CD14-positive monocyte (primary cell): ENCODE results near the gene MSANTD1. TPM values are rescaled to one million over a fixed set of nuclear protein-coding genes. Genes with fewer than 3 reads are reported as not detected.

Experiments used
- DNase-seq, 3 donors: peaks; one replicate each; pipeline ENCODE4 v3.0.0-alpha.2; 2011 to 2022
- H2AFZ ChIP-seq: 2 replicates; pipeline ENCODE4 v1.6.0; 2012; ENCODE audit warnings: mild to moderate bottlenecking, low read depth, low read length, inconsistent platforms; ENCODE audit not compliant: insufficient read depth, poor library complexity, severe bottlenecking
- H3K27ac ChIP-seq, 2 donors: 1 replicate in 1 of 2; 2 replicates in 1 of 2; pipeline ENCODE4 v1.5.1; 2012 to 2013; ENCODE audit warnings: low read length in 2 of 2, control low read depth in 1 of 2, inconsistent platforms in 1 of 2, low read depth in 1 of 2, mild to moderate bottlenecking in 1 of 2
- H3K27me3 ChIP-seq, 2 donors: one replicate each; pipeline versions ENCODE4 v1.6.0 to v1.6.1; 2011 to 2013; ENCODE audit warnings: low read length in 2 of 2; ENCODE audit not compliant: control insufficient read depth in 2 of 2, insufficient read depth in 2 of 2
- H3K36me3 ChIP-seq, 2 donors: replicated peaks in 1 of 2; 1 replicate in 1 of 2; 2 replicates in 1 of 2; pipeline versions ENCODE4 v1.5.1 to v1.6.1; 2012 to 2013; ENCODE audit warnings: low read length in 2 of 2, control low read depth in 1 of 2, inconsistent platforms in 1 of 2, mild to moderate bottlenecking in 1 of 2; ENCODE audit not compliant: insufficient read depth in 2 of 2, control insufficient read depth in 1 of 2
- H3K4me1 ChIP-seq, 2 donors: 1 replicate in 1 of 2; 2 replicates in 1 of 2; pipeline versions ENCODE4 v1.5.1 to v1.6.1; 2012 to 2013; ENCODE audit warnings: low read length in 2 of 2, control low read depth in 1 of 2, inconsistent platforms in 1 of 2, mild to moderate bottlenecking in 1 of 2, moderate library complexity in 1 of 2; ENCODE audit not compliant: insufficient read depth in 2 of 2, control insufficient read depth in 1 of 2
- H3K4me2 ChIP-seq: replicated peaks from 2 replicates; pipeline ENCODE3; 2012; ENCODE audit warnings: low read length, moderate library complexity, mild to moderate bottlenecking; ENCODE audit not compliant: poor library complexity, severe bottlenecking; ENCODE audit errors: extremely low read depth
- H3K4me3 ChIP-seq, 3 experiments: fragments of 200-600 bp in 1 of 3; sonication (generic) in 1 of 3; replicated peaks in 1 of 3; 1 replicate in 2 of 3; 2 replicates in 1 of 3; pipeline ENCODE4 v1.5.1; 2011 to 2013; ENCODE audit warnings: low read length in 3 of 3, mild to moderate bottlenecking in 3 of 3, control low read depth in 2 of 3, low read depth in 2 of 3, inconsistent platforms in 1 of 3, moderate library complexity in 1 of 3
- H3K79me2 ChIP-seq: 2 replicates; pipeline ENCODE4 v1.6.0; 2012; ENCODE audit warnings: mild to moderate bottlenecking, control low read depth, inconsistent platforms, low read length, moderate library complexity; ENCODE audit not compliant: insufficient read depth
- H3K9ac ChIP-seq: 2 replicates; pipeline ENCODE4 v1.6.0; 2017; ENCODE audit warnings: low read length, mild to moderate bottlenecking; ENCODE audit not compliant: insufficient read depth, poor library complexity, severe bottlenecking
- H3K9me3 ChIP-seq, 2 donors: replicated peaks in 1 of 2; 1 replicate in 1 of 2; 2 replicates in 1 of 2; pipeline versions ENCODE4 v1.5.1 to v1.6.1; 2012 to 2013; ENCODE audit warnings: low read length in 2 of 2, control low read depth in 1 of 2; ENCODE audit not compliant: control insufficient read depth in 1 of 2, insufficient read depth in 1 of 2
- H4K20me1 ChIP-seq: 2 replicates; pipeline ENCODE4 v1.6.0; 2012; ENCODE audit warnings: mild to moderate bottlenecking, low read length, control low read depth, moderate library complexity; ENCODE audit not compliant: insufficient read depth
- H3K27ac Mint-ChIP-seq, 7 donors: one replicate each; pipeline ENCODE4 v1.8.0; 2020; ENCODE audit warnings: mild to moderate bottlenecking in 7 of 7, mixed read lengths in 7 of 7, moderate library complexity in 6 of 7, inconsistent platforms in 2 of 7
- H3K27me3 Mint-ChIP-seq, 3 donors: one replicate each; pipeline ENCODE4 v1.8.0; 2021 to 2022; ENCODE audit warnings: low read depth in 3 of 3, mild to moderate bottlenecking in 3 of 3, mixed read lengths in 3 of 3, moderate library complexity in 3 of 3, inconsistent platforms in 1 of 3
- H3K36me3 Mint-ChIP-seq, 2 donors: one replicate each; pipeline ENCODE4 v1.8.0; 2020; ENCODE audit warnings: mixed read lengths in 2 of 2, inconsistent platforms in 1 of 2, mild to moderate bottlenecking in 1 of 2
- H3K4me1 Mint-ChIP-seq: one replicate; pipeline ENCODE4 v1.8.0; 2020; ENCODE audit warnings: mild to moderate bottlenecking, mixed read lengths
- H3K4me3 Mint-ChIP-seq, 2 donors: one replicate each; pipeline ENCODE4 v1.8.0; 2020; ENCODE audit warnings: mild to moderate bottlenecking in 2 of 2, mixed read lengths in 2 of 2, moderate library complexity in 1 of 2
- H3K9me3 Mint-ChIP-seq, 7 donors: one replicate each; pipeline ENCODE4 v1.8.0; 2020 to 2022; ENCODE audit warnings: mixed read lengths in 7 of 7, mild to moderate bottlenecking in 6 of 7, moderate library complexity in 6 of 7, inconsistent platforms in 2 of 7
- CTCF ChIP-seq: fragments of 200-600 bp; IDR thresholded peaks from one replicate; pipeline ENCODE4 v1.8.0; 2022; ENCODE audit warnings: antibody characterized with exemption, mild to moderate bottlenecking
- WGBS: methylation state at CpG from one replicate; pipeline ENCODE4 v1.1.5; 2013; ENCODE audit warnings: missing lambda C conversion rate; ENCODE audit not compliant: insufficient coverage; 5-methylcytosine and 5-hydroxymethylcytosine counted together
- intact Hi-C, 2 donors: fragments of 100-400 bp; cut with micrococcal nuclease; formaldehyde crosslinking; loops; one replicate each; pipeline versions ENCODE4 v1.15.0 to v1.15.1; 2023
- polyA plus RNA-seq, 3 donors: library from polyadenylated mRNA; depleted of rRNA in 1 of 3; unstranded in 2 of 3; stranded (reverse) in 1 of 3; fragments of 300-500 nt in 2 of 3; fragments of >200 nt in 1 of 3; fragmentation: Illumina TruSeq in 2 of 3; gene quantifications; 1 replicate in 2 of 3; 2 replicates in 1 of 3; pipeline ENCODE4 v1.2.3, GENCODE V29; 2012 to 2021

Gene MSANTD1
- polyA plus RNA-seq, 3 donors, result 0.52 TPM; not detected in 2

DNA sequence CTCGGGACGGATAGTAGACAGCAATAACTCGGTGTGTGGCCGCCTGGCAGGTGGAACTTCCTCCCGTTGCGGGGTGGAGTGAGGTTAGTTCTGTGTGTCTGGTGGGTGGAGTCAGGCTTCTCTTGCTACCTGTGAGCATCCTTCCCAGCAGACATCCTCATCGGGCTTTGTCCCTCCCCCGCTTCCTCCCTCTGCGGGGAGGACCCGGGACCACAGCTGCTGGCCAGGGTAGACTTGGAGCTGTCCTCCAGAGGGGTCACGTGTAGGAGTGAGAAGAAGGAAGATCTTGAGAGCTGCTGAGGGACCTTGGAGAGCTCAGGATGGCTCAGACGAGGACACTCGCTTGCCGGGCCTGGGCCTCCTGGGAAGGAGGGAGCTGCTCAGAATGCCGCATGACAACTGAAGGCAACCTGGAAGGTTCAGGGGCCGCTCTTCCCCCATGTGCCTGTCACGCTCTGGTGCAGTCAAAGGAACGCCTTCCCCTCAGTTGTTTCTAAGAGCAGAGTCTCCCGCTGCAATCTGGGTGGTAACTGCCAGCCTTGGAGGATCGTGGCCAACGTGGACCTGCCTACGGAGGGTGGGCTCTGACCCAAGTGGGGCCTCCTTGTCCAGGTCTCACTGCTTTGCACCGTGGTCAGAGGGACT, 5.7 kb upstream of the MSANTD1 start:
- peaks cover 37 to 58% of the 10 kb centered on the region in 2 donors for H3K36me3 ChIP-seq
- no peak overlapping the region for H3K9ac ChIP-seq
- no peak overlapping the region for H3K4me3 ChIP-seq
- DNase-seq, result no peak
- Mint-ChIP-seq H3K27ac (peak overlapping the region in 3 of 7 donors; percentile 36 to 63 (median 56)), H3K36me3 (peaks cover 44 to 54% of the 10 kb centered on the region in 2 donors), H3K4me1 (peaks cover 5% of the 10 kb centered on the region), H3K27me3 (no peaks in the 10 kb centered on the region), H3K9me3 (peaks cover 0 to 2% (median 0%) of the 10 kb centered on the region in 7 donors), H3K4me3 (no peak overlapping the region)
- intact Hi-C loops, result no loop called here
- no peak for TF ChIP-seq CTCF
- H3K27ac ChIP-seq, result no peak overlapping the region
- H4K20me1 ChIP-seq, result no peaks in the 10 kb centered on the region
- no peak overlapping the region for H2AFZ ChIP-seq
- H3K9me3 ChIP-seq, result no peaks in the 10 kb centered on the region
- no peak overlapping the region for H3K4me2 ChIP-seq
- H3K79me2 ChIP-seq, result no peaks in the 10 kb centered on the region
- no peaks in the 10 kb centered on the region for H3K4me1 ChIP-seq
- H3K27me3 ChIP-seq, result no peaks in the 10 kb centered on the region
- 85% methylated on average over 16 of the region's 23 CpGs for WGBS

DNA sequence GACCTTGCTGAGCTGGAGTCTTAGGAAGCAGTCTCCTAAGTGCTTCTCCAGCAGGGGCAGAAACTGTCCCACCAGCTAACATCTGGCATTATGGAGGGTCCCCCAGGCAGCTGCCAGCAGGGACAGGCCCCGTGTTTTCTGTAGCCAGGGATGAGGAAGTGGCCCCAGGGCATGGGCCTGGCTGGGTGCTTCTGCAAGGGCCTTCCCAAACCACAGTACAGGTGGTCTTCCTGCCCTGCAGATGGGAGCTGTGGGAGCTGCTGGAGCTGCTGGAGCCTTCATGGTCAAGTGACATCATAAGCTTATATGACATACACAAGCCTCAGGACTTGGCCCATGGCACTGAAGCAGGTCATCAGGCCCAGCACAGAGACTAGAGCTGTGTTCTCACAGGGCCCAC, 5.0 kb upstream of the MSANTD1 start:
- Mint-ChIP-seq H3K4me3 (no peak overlapping the region), H3K4me1 (peaks cover 5% of the 10 kb centered on the region), H3K9me3 (peaks cover 0 to 2% (median 0%) of the 10 kb centered on the region in 7 donors), H3K36me3 (peaks cover 39 to 47% of the 10 kb centered on the region in 2 donors), H3K27me3 (no peaks in the 10 kb centered on the region), H3K27ac (peak overlapping the region in 3 of 7 donors; percentile 30 to 57 (median 56))
- no peak for TF ChIP-seq CTCF
- Histone ChIP-seq H3K4me3 (no peak overlapping the region), H3K4me2 (no peak overlapping the region), H3K27me3 (no peaks in the 10 kb centered on the region), H3K79me2 (no peaks in the 10 kb centered on the region), H3K9ac (no peak overlapping the region), H4K20me1 (no peaks in the 10 kb centered on the region), H3K9me3 (no peaks in the 10 kb centered on the region), H3K36me3 (peaks cover 30 to 50% of the 10 kb centered on the region in 2 donors), H2AFZ (no peak overlapping the region), H3K4me1 (no peaks in the 10 kb centered on the region), H3K27ac (no peak overlapping the region)
- WGBS, result 0% methylated on average over 1 of the region's 1 CpG
- DNase-seq, result no peak
- intact Hi-C loops, result no loop called here
